Parathyroid adenoma (tissue), 2 donors: ENCODE data around the gene SULT1E1.

ENCODE experiments used
- H2AFZ ChIP-seq: fragments of 300-600 bp; sonication (generic); one replicate; pipeline ENCODE4 v1.7.0; 2017; ENCODE audit warnings: antibody characterized with exemption, mild to moderate bottlenecking
- H3K27ac ChIP-seq: fragments of 300-600 bp; sonication (generic); one replicate; pipeline ENCODE4 v1.7.0; 2017
- H3K27me3 ChIP-seq: fragments of 300-600 bp; sonication (generic); one replicate; pipeline ENCODE4 v1.7.0; 2017; ENCODE audit warnings: low read length; ENCODE audit not compliant: control insufficient read depth, insufficient read depth
- H3K36me3 ChIP-seq: fragments of 300-600 bp; sonication (generic); one replicate; pipeline ENCODE4 v1.7.0; 2017; ENCODE audit warnings: low read length; ENCODE audit not compliant: control insufficient read depth, insufficient read depth
- H3K4me1 ChIP-seq: fragments of 300-600 bp; sonication (generic); one replicate; pipeline ENCODE4 v1.7.0; 2017; ENCODE audit warnings: control low read depth
- H3K4me2 ChIP-seq: fragments of 300-600 bp; sonication (generic); one replicate; pipeline ENCODE4 v1.7.0; 2017; ENCODE audit warnings: low read length
- H3K4me3 ChIP-seq: fragments of 300-600 bp; sonication (generic); one replicate; pipeline ENCODE4 v1.7.0; 2017; ENCODE audit warnings: low read depth, low read length
- H3K79me2 ChIP-seq: fragments of 300-600 bp; sonication (generic); one replicate; pipeline ENCODE4 v1.7.0; 2017; ENCODE audit warnings: control low read depth
- H3K9ac ChIP-seq: fragments of 300-600 bp; sonication (generic); one replicate; pipeline ENCODE4 v1.7.0; 2017; ENCODE audit warnings: mild to moderate bottlenecking
- H3K9me3 ChIP-seq: fragments of 300-600 bp; sonication (generic); one replicate; pipeline ENCODE4 v1.7.0; 2017; ENCODE audit warnings: low read length; ENCODE audit not compliant: control insufficient read depth
- TF ChIP-seq, protein P1 (sequence below): fragments of 300-600 bp; sonication (generic); IDR thresholded peaks from one replicate; pipeline ENCODE4 v1.7.0; 2017; ENCODE audit warnings: antibody characterized with exemption, mild to moderate bottlenecking
- donor health status: primary hyperparathyroidism.

SULT1E1 gene

DNA sequence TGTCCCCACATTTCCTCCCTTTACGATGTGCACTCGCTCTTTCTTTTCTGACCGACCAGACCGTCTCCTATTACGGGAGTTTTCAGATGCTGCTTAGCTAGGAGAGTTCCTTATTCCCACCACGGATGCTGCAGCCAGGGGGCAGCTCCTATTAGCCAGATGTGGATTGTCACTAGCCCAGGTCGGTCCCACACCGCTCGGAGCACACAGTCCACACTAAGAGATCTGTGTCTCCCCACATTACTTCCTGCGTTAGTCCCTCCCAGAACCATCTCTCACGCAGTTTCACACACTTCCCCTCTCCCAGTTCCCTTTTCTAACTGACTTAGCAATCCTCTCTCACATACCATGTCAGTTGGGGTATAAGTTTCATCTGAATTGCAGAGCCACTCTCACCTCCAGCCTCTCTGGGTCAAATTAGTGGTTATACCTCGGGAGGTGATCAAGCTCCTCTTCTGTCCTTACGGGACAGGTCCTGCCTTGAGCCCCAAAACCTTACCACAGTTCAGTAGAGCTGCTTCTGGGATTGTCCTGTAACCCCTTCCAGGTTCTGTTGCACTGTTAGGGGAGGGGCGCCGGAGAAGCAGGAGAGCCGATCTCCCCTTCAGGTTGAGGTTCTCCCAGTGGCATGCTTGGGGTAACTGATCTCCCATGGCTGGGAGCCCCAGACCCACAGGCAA, 28.2 kb downstream of the SULT1E1 start:
- no peaks in the 10 kb centered on the region for H3K4me1 ChIP-seq
- H3K27ac ChIP-seq: no peak overlapping the region
- no peaks in the 10 kb centered on the region for H3K27me3 ChIP-seq
- H3K4me3 ChIP-seq: no peak overlapping the region
- no peak overlapping the region for H3K9ac ChIP-seq
- TF ChIP-seq, protein P1, sequence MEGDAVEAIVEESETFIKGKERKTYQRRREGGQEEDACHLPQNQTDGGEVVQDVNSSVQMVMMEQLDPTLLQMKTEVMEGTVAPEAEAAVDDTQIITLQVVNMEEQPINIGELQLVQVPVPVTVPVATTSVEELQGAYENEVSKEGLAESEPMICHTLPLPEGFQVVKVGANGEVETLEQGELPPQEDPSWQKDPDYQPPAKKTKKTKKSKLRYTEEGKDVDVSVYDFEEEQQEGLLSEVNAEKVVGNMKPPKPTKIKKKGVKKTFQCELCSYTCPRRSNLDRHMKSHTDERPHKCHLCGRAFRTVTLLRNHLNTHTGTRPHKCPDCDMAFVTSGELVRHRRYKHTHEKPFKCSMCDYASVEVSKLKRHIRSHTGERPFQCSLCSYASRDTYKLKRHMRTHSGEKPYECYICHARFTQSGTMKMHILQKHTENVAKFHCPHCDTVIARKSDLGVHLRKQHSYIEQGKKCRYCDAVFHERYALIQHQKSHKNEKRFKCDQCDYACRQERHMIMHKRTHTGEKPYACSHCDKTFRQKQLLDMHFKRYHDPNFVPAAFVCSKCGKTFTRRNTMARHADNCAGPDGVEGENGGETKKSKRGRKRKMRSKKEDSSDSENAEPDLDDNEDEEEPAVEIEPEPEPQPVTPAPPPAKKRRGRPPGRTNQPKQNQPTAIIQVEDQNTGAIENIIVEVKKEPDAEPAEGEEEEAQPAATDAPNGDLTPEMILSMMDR: no peak
- no peaks in the 10 kb centered on the region for H3K36me3 ChIP-seq
- no peaks in the 10 kb centered on the region for H3K9me3 ChIP-seq
- no peak overlapping the region for H3K4me2 ChIP-seq
- H3K79me2 ChIP-seq: no peaks in the 10 kb centered on the region
- no peak overlapping the region for H2AFZ ChIP-seq

DNA sequence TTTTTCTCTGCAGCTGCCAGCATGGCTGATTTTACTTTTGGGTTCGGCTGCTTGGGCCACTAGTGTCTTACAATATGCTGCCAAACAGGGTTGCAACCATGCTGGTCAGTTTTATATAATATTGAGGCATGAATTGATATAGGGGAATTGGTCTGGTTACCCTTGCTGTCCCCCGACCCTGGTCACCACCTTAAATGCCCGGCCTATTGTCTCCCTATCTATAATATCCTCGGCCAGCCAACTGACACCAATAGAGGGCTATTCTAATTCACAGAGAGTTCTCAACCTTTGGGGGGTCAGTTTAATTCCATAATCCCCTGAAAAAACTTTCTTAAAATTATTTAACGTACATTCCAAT, 28.7 kb downstream of the SULT1E1 start:
- no peak overlapping the region for H3K4me2 ChIP-seq
- H3K9ac ChIP-seq: no peak overlapping the region
- H2AFZ ChIP-seq: no peak overlapping the region
- H3K4me1 ChIP-seq: no peaks in the 10 kb centered on the region
- H3K36me3 ChIP-seq: no peaks in the 10 kb centered on the region
- no peak overlapping the region for H3K27ac ChIP-seq
- TF ChIP-seq, protein P1: no peak
- H3K9me3 ChIP-seq: no peaks in the 10 kb centered on the region
- H3K79me2 ChIP-seq: no peaks in the 10 kb centered on the region
- no peak overlapping the region for H3K4me3 ChIP-seq
- H3K27me3 ChIP-seq: no peaks in the 10 kb centered on the region

GRCh38 chr4:69830560-69831269, 29.2 kb downstream of the SULT1E1 start:
- H3K79me2 ChIP-seq: no peaks in the 10 kb centered on the region
- H3K4me3 ChIP-seq: no peak overlapping the region
- no peaks in the 10 kb centered on the region for H3K9me3 ChIP-seq
- no peaks in the 10 kb centered on the region for H3K36me3 ChIP-seq
- no peak overlapping the region for H3K4me2 ChIP-seq
- no peaks in the 10 kb centered on the region for H3K4me1 ChIP-seq
- H2AFZ ChIP-seq: no peak overlapping the region
- TF ChIP-seq, protein P1: no peak
- no peak overlapping the region for H3K9ac ChIP-seq
- no peaks in the 10 kb centered on the region for H3K27me3 ChIP-seq
- no peak overlapping the region for H3K27ac ChIP-seq

DNA sequence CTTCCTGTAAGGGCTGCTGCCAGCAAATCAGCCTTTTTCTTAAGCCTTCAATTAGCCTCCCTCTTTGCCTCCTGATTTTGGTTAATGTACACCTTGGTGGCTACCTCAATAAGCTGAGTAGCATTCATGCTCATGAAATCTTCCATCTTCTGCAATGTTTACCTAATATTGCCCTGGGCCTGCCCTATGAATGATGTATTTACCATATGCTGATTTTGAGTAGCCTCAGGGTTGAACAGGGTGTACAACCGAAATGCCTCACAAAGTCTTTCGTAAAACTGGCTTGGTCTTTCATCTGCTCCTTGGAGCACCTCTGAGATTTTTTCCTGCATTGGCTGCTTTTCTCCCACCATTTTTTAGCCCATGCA, 29.8 kb downstream of the SULT1E1 start:
- H3K36me3 ChIP-seq: no peaks in the 10 kb centered on the region
- H3K27ac ChIP-seq: no peak overlapping the region
- no peaks in the 10 kb centered on the region for H3K4me1 ChIP-seq
- no peaks in the 10 kb centered on the region for H3K9me3 ChIP-seq
- no peak overlapping the region for H3K4me3 ChIP-seq
- no peak overlapping the region for H2AFZ ChIP-seq
- TF ChIP-seq, protein P1: no peak
- H3K4me2 ChIP-seq: no peak overlapping the region
- no peaks in the 10 kb centered on the region for H3K27me3 ChIP-seq
- no peak overlapping the region for H3K9ac ChIP-seq
- no peaks in the 10 kb centered on the region for H3K79me2 ChIP-seq

DNA sequence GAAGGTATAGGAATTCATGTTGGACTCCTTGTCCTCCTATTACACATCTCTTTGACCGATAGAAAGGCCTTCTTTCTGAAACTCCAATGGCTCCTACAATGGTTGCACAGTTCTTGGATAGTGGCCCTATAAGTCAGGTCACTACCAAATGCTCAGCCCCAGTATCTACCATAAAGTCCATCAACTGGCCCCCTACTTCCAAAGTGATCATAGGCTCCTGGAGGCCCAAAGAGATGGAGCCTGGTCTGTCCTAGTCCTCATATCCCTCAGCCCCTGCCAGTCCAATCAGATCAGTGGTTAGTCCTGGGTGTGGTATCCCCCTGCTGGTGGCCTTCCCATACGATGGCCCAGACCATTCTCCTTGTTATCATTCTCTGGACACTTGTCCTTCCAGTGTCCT, 30.3 kb downstream of the SULT1E1 start:
- H3K9me3 ChIP-seq: no peaks in the 10 kb centered on the region
- no peaks in the 10 kb centered on the region for H3K27me3 ChIP-seq
- H3K4me2 ChIP-seq: no peak overlapping the region
- no peak overlapping the region for H2AFZ ChIP-seq
- H3K4me1 ChIP-seq: no peaks in the 10 kb centered on the region
- H3K79me2 ChIP-seq: no peaks in the 10 kb centered on the region
- no peak overlapping the region for H3K4me3 ChIP-seq
- no peak overlapping the region for H3K27ac ChIP-seq
- H3K9ac ChIP-seq: no peak overlapping the region
- no peaks in the 10 kb centered on the region for H3K36me3 ChIP-seq
- TF ChIP-seq, protein P1: no peak
